Inflammatory macrophage treated with lipopolysaccharide for 1 hour (primary cell): ENCODE measurements around the gene RPAP3.
A peak's percentile ranks its signal among the peaks of the same experiment; 100 is the strongest.

ENCODE experiments used
- DNase-seq, 2 donors: peaks; one replicate each; pipeline ENCODE4 v3.0.0-alpha.2; 2020 to 2022

Gene RPAP3

GRCh38 chr12:47742253-47742825 lies 36.5 kb upstream of the RPAP3 start:
- peak; percentile 12 to 75 for DNase-seq

DNA sequence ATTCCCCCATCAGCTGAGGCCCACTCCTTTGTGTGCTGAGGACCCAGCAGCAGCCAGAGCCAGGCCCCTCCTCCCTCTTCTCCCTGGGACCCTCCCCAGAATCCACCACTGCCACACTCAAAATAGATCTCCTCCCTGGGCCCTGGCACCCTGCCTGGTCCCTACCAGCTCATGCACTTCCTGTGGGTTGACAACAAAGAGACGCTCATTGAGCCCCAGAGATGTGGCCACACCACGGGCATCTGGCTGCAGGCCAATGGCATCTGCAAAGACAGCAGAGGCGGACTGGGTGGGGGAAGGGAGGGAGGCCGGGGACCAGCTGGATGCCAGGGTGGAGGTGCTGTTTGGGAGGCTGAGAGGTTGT lies 35.5 kb upstream of the RPAP3 start:
- peak; percentile 29 to 41 for DNase-seq

DNA sequence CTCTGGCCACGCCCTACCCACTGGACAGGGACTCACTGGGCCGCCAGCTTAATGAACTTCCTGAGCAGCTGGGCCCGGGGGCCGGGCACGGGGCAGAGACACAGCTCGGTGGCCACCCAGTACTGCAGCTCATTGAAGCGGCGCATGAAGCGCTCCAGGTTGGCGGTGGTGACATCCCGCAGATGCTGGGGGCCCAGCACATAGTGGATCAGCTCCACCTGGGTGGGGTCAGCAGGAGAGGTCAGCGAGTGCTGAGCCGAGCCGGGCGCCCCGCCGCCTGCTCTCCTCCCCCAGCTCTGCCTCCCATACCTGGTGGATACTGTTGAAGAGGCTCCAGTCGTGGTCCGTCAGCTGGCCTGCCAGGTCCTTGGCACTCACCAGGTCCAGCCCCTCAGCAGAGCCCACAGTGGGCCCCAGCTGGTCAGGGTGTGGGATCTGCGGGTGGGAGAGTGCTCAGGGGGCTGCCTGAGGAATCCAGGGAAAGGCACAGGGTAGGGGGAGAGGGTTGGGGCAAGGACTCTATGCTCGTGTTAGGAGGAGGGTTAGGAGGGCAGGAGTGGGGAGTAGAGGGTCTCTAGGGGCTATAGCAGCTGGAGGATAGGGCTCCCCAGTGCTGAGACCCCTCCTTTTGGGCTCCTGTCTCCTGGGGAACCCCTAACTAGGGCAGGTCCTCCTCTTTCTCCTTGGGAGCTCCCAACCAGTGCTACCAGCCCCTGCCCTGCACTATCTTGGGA lies 34.9 kb upstream of the RPAP3 start:
- no peak for DNase-seq

DNA sequence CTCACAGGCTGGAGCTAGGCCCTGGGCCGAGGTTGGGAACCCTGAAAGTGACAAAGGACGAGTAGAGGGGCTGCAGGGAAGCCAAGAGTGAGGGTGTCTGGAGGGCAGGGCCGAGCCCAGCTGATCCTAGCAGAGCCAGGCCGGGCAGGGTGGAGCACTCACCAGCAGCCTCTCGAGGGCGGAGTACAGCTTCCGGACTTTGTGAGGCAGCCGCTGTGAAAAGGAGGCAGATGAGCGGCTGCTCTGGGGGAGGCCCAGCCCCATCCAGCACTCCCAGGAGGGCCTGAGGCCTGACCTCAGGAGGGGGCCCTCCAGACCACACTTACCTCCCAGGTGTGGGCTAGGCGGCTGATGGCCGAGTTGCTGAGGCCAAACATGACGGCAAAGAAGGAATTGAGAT lies 34.1 kb upstream of the RPAP3 start:
- no peak for DNase-seq

DNA sequence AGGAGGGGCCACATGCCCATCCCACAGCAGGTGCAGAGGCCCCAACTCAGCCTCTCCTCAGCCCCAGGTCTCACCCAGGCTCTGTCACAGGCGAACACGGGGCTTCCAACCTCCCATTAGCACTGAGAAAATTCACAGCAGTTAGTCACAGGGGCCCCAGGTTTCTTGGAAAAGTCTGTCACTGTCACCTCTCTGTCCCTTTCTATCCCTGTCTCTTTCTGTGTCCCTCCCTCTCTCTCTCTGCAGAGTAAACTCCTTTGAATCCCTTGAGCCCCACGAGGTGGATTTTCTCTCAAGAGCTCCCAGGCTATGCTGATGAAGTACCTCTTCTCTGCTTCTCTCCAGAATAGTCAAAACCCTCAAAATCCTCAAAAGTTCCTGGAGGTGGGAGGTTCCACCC lies 33.5 kb upstream of the RPAP3 start:
- no peak for DNase-seq

DNA sequence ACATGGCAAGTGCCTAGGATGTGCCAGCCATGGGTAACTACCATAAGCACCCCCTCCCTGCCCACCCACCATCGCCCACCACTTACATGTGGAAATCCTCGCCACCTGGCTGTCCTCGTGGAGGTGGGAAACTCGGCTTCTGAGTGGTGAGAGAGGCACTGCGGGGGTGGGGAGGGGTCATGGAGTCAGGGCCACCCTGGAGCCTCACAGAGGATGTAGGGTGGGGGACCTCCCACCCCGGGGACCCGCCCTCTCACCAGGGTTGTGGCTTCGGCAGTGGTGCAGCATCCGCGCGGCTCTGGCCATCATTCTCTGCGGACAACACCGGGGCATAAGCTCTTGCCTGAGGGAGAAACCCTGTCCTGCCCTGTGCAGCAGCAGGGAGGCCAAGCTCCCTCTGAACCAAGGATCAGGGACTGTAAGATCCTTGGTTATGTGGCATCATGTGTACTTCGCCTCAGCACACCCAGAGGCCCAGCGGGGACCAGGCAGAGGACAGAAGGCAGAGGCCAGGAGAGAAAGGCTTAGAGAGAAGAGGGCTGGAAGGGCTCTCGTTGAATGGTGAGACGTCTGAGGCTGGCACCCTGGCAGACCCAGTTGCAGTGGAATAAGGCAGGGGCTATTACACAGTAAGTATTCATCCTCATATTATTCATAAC lies 32.2 kb upstream of the RPAP3 start:
- no peak for DNase-seq

DNA sequence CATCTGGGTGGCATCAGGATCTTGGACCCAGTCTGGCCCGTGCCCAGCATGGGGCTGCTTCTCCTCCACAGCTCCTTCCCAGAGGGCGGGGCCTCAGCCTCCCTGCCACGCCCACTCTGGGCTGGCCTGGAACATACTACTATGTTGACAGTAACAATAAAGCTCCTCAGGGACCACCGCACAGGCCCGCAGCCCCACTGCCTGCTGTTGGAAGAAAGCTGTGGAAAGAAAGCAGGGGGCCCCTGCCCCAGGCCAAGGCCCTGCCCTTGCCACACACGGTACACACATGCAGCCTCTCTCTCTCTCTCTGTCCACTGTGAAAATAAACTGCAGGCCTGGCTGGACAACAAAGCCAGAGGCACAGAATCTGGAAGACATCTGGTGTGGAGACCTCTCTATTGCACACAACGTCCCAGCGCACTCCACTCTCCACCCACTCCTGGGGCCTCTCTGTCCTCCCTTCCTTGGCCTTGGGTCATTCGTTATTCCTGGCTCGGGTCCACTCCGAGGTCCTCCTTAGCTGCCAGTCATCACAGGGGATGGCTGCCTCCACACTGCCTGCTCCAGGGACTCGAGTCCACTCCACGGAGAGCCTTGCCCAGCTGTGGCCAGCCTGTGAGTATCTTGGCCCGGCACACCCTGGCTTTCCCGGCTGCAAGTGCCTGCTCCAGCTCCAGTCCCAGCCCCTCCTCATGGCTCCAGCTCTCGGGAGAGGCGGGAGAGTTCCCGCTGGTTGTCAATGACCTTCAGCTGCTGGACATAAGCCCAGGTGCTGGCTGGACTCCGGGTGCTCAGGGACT lies 31.2 kb upstream of the RPAP3 start:
- no peak for DNase-seq

- DNase-seq: no peak
Observed at GRCh38 chr12:47736216-47736615, 30.4 kb upstream of the RPAP3 start.

DNA sequence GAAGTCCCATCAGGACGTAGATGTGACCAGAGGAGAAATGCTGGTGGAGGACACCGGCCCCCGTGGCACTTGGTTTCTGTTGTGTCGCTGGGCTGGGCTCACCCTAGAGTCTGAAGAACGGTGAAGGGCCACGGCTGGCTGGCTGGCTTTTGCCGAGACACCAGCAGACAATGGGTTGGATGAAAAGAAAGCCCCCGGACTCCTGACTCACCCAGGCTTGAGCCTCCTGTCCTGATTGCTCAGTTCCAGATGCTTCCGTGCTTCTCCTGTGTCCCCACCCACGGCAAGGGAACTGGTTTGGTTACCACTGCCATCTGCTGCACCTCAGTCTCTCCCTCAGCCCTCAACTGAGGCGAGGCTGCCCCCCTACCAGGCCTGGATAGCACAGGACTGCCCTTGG lies 29.8 kb upstream of the RPAP3 start:
- no peak for DNase-seq

GRCh38 chr12:47734725-47735480 lies 29.1 kb upstream of the RPAP3 start:
- DNase-seq: no peak

GRCh38 chr12:47733142-47733541 lies 27.3 kb upstream of the RPAP3 start:
- no peak for DNase-seq

DNA sequence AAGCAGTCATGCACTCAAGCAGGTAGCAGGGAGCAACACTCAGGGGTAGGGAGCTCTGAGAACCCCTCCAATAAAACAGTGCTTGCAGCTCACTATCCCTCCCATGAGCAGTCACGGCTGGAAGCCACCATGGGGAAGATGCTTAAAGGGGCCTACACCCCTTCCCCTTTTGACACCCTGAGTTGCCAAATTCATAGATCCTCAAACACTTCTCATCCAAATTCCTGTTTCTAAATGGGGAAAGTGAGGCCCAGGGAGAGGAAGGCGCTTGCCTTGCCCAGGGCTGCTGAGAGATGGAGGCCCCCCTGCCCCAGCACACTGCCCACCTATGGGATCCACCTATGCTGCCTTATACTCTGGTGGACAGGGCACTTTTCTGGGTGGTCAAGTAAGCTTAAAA lies 26.7 kb upstream of the RPAP3 start:
- no peak for DNase-seq

DNA sequence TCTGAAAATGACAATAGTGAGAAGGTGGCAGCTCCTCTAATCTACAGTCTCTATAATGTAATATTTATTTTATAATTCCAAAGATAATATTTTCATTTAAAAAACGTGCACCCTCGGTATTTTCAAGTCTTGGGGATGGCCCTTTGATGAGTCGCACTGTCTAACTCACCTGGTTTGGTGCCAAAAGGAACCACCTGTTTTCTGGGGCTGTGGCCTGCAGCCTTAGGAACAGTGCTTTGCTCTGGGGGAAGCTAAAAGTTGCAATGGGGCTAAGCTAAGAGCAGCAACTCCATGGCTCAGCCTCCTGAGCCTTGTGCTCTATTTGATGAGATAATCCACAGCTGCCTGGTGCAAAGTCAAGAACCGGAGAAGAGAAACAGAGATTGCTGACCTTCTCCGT lies 25.9 kb upstream of the RPAP3 start:
- no peak for DNase-seq

DNA sequence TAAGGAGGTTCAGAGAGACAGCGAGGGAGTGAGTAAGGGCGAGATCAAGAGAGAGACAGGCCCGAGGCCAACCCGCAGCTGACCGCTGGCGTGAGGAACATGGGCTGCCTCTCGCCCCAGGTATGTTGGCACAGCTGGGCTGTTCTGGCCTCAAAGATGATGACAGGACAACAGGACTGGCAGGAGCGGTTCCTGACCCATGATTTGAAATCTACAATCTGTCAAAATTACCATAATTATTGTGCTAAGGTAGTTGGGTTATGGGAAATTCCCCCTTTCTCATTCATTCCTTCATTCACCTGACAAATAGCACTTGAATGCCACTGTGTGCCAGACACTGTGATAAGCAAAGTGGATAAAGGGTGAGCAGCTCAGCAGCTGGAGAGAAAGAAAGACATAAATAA lies 24.5 kb upstream of the RPAP3 start:
- DNase-seq: no peak

GRCh38 chr12:47729233-47729632 lies 23.4 kb upstream of the RPAP3 start:
- no peak for DNase-seq

GRCh38 chr12:47725893-47726292 lies 20.1 kb upstream of the RPAP3 start:
- DNase-seq: no peak

GRCh38 chr12:47725091-47725772 lies 19.4 kb upstream of the RPAP3 start, which contains the start of gene ENDOU:
TSS of gene ENDOU (minus strand) at chr12:47725490. CDS start at chr12:47725413, 77 bp downstream.
- DNase-seq: no peak

DNA sequence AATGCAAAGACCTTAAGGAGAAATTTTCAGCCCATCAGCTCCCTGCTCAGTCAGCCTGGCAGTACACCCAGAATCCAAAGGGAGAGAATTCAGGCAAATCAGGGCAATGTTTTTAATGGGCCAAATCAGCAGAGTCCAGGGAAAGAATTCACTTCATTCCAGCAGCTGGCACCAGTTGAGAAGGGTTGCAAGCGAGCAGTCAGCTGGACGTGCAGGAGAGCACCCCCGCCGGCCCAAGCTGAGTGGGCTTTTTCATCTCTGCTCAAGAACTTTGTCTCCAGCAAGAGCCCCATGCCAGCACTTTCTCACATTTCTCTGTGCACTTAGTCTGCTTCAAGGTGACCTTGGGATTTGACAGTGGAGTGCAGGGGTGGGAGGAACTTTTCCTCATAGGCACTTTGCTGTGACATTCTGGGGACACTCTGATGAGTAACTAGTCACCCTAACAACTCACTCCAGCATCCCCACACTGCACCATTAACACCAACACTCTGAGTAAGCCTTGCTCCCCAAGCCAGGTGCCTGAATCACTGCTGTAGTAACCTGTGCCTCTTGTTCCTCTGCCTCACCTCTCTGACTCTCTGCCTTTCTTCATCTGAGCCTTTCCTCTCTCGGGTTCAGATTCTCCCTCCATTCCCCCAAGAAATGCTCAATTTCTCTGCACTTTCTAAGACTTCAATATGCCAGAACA lies 17.3 kb upstream of the RPAP3 start:
- no peak for DNase-seq

DNA sequence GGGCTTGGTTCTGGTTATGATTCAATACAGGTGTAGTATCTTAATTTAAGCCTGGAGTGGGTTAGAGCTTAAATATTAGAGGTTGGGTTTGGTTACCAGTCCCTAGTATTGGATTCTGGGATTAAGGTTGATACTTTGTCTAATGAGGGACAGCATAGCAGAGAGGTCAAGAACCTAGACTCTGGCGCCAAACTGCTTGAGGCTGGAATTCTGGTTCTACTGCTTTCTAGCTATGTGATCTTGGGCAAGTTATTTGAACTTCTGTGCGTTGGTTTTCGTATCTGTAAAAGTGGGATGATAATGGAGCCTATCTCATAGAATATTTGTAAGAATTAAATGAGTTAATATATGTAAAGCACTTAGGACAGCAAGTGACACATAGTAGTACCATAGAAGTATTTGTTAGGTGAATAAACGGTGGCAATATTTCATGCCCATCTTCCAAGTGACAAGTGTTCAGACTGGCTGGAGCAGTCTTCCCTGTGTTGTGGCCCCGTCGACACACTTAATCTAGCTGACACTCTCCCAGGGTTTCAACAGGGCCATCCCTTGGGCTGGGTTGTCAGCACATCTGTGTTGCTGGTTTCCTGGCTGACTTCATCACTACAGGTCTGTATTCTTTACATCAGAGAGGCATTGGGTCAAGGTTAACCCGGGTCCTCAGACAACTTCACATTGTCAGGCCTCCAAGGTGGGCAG lies 16.5 kb upstream of the RPAP3 start:
- DNase-seq: no peak

- DNase-seq: no peak
Observed at GRCh38 chr12:47721431-47721973, 15.7 kb upstream of the RPAP3 start.

DNA sequence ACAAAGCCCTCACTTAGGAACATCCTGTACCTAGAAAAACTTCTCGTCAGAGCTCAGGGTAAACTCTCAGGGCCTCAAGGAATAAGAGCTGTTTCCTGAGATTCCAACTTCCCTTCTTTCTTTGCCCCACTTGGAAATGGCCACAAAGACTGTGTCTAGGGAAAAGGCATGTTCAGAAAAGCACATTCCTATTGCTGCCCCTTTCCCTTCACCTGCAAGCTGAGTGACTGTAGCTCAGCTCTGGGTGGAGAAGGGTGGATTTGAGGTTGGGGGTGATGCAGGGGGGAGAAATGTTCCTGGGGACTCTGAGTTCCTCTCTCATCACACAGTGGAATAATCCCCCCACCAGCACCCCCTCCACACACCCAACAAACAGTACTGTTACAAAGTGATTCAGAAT lies 12.7 kb upstream of the RPAP3 start:
- no peak for DNase-seq
